Measurements from ENCODE around the gene RBMS3. TPM values are rescaled to one million over a fixed set of nuclear protein-coding genes. Genes with fewer than 3 reads are reported as not detected.

The RBMS3 gene
- total and polyA plus RNA-seq, 7 donors = 0.46 to 61.9 (median 39.9) TPM

DNA sequence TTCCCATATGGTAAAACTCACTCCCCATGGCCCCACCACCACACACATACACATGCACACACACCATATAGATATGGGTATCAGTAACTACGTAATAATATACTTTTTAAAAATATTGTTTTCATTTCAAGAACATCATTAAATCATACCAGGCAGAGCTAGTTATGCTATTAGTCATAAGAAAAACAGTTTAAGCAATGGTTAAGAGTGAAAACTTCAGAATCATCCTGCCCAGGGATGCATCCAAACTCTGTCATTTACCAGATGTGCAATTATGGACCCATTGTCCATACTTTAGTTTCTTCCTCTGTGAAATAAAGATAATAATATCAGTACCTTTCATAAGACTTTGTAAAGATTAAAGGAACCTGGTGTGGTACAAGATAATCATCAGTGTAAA, 608.3 kb downstream of the RBMS3 start:
- Histone ChIP-seq H3K9me3 (no peaks in the 10 kb centered on the region), H3K27me3 (no peaks in the 10 kb centered on the region), H3K36me3 (no peaks in the 10 kb centered on the region), H3K27ac (no peak overlapping the region), H3K4me1 (no peaks in the 10 kb centered on the region), H3K4me3 (no peak overlapping the region)
- intact Hi-C loops (cut with DNase I) = no loop called here
- TF ChIP-seq POLR2AphosphoS5 (IDR thresholded peaks at IDR 0.05) (no peak), EP300 (IDR thresholded peaks at IDR 0.05) (no peak), POLR2A (IDR thresholded peaks at IDR 0.05) (no peak)
- TF ChIP-seq, protein P1, sequence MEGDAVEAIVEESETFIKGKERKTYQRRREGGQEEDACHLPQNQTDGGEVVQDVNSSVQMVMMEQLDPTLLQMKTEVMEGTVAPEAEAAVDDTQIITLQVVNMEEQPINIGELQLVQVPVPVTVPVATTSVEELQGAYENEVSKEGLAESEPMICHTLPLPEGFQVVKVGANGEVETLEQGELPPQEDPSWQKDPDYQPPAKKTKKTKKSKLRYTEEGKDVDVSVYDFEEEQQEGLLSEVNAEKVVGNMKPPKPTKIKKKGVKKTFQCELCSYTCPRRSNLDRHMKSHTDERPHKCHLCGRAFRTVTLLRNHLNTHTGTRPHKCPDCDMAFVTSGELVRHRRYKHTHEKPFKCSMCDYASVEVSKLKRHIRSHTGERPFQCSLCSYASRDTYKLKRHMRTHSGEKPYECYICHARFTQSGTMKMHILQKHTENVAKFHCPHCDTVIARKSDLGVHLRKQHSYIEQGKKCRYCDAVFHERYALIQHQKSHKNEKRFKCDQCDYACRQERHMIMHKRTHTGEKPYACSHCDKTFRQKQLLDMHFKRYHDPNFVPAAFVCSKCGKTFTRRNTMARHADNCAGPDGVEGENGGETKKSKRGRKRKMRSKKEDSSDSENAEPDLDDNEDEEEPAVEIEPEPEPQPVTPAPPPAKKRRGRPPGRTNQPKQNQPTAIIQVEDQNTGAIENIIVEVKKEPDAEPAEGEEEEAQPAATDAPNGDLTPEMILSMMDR (IDR thresholded peaks at IDR 0.05) = no peak
- WGBS, 2 donors = 90 to 93% methylated on average over 1 of the region's 1 CpG
- DNase-seq = no peak

DNA sequence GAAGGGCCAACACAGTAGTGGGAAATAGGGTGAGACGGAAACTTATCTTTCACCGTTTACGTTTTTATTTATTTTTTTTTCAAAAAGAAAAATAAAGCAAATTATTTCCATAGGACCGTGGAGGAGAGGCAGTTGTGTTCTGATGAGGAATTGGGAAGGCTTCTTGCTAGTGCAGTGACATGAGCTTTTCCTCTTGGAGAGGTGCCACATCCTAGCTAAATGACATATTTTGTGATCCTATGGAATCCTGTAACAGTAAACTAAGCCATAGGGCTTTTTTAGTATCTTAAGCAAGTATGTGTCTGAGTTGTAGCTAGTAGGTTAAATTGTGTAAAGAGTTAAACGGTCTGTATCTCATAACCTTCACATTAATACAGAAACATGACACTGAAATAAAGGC, 609.9 kb downstream of the RBMS3 start:
- no peak for DNase-seq
- 83 to 86% methylated on average over 5 of the region's 5 CpGs for WGBS, 2 donors
- H3K4me3 ChIP-seq = no peak overlapping the region
- TF ChIP-seq, protein P1 (IDR thresholded peaks at IDR 0.05) = no peak
- TF ChIP-seq POLR2A (IDR thresholded peaks at IDR 0.05) (no peak), POLR2AphosphoS5 (IDR thresholded peaks at IDR 0.05) (no peak), EP300 (IDR thresholded peaks at IDR 0.05) (no peak)
- no peak overlapping the region for H3K27ac ChIP-seq
- no peaks in the 10 kb centered on the region for H3K4me1 ChIP-seq
- H3K36me3 ChIP-seq = no peaks in the 10 kb centered on the region
- H3K9me3 ChIP-seq = no peaks in the 10 kb centered on the region
- intact Hi-C loops (cut with DNase I) = no loop called here
- H3K27me3 ChIP-seq = no peaks in the 10 kb centered on the region

DNA sequence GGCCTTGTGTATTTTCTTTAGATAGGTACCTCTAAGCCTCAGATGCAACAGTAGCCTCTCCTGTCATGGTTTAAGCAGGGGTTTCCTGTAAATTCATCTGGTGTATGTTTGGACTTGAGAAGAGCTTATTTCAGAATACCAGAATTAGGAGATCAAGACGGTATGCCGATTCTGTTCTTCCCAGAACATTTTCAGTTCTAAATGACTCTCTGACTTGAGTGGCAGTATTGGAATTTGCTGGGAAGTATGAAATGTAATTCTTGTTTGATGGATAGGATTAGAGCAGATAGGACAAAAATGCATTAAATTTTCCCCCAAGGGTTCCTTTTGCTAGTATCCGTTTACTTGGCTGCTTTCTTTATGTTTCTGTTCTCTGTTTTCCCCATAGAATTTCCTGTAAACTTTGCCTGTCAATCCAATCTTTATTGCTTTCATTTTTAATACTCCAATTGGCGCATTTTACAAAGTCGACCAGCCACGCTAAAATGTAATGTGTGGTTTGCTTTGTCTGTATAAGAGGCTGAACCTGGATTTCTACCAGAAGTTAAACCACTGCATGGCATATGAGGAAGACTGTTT, 612.2 kb downstream of the RBMS3 start:
- peaks cover 0 to 8% (median 0%) of the 10 kb centered on the region in 4 donors for H3K4me1 ChIP-seq
- H3K27me3 ChIP-seq = no peaks in the 10 kb centered on the region
- WGBS, 2 donors = 42 to 81% methylated on average over 6 of the region's 6 CpGs
- no peak overlapping the region for H3K27ac ChIP-seq
- intact Hi-C loops (cut with DNase I) = no loop called here
- DNase-seq = no peak
- H3K36me3 ChIP-seq = no peaks in the 10 kb centered on the region
- no peaks in the 10 kb centered on the region for H3K9me3 ChIP-seq
- H3K4me3 ChIP-seq = no peak overlapping the region
- TF ChIP-seq, protein P1 (IDR thresholded peaks at IDR 0.05) = no peak
- no peak for TF ChIP-seq POLR2A (IDR thresholded peaks at IDR 0.05)
- no peak for TF ChIP-seq POLR2AphosphoS5 (IDR thresholded peaks at IDR 0.05)
- TF ChIP-seq EP300 (IDR thresholded peaks at IDR 0.05) = no peak

DNA sequence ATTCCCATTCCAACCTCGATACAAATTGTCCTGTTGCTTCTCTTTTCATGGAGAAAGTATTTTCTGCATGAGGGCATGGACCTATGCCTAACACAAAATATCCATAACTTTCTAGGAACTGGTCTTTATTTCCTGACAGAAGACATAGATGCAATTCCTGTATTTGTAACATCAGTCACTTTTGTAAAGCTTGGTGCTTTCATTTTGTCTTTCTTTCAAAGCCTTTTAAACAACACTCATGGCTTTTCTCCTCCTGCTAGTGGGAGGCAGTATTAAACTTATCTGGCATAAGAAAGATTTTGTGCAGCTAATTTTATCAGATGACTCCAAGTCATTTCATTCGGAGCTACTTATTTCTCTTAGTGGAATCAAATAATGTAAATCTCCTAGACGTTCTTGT, 616.0 kb downstream of the RBMS3 start:
- H3K27me3 ChIP-seq = no peaks in the 10 kb centered on the region
- no peaks in the 10 kb centered on the region for H3K36me3 ChIP-seq
- H3K4me3 ChIP-seq = no peak overlapping the region
- H3K9me3 ChIP-seq = no peaks in the 10 kb centered on the region
- no peak overlapping the region for H3K27ac ChIP-seq
- intact Hi-C loops (cut with DNase I) = no loop called here
- TF ChIP-seq POLR2AphosphoS5 (IDR thresholded peaks at IDR 0.05) = no peak
- DNase-seq = no peak
- 74 to 85% methylated on average over 3 of the region's 3 CpGs for WGBS, 2 donors
- H3K4me1 ChIP-seq = peaks cover 0 to 24% (median 11%) of the 10 kb centered on the region in 4 donors

DNA sequence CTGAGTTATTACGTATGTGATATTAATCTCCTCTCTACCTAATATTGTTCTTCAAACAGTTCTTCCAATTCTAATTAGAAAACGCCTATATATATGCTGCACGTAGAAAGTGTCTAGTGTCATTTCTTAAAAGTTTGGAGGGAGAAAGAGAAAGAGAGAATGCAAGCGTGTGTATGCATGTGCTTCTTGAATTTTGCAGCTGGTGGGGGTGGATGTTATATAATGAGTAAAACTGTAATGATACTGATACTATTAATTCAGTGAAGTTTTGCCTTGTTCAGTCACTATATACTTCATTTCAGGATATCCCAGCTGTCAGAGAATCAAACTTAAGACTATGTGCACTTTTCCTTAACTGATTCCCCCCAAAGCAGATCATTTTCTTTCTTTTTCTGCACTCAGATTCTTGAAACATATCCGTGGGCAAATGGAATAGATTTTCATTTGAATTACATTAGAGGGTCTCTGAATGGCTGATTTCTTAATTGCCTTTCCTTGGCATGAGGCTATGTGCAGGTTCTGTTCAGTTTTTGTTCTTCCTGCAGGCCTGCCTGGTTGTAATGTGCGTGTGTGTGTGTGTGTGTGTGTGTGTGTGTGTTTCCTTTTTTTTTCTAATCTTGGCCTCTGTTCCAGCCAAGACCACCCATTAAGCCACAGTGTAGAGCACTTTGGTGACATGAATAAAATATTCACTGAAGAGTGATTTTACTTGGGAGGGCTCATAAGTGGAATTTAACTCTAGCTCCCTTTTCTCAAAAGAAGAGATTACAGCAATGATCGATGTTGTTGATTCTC, 617.5 kb downstream of the RBMS3 start:
- H3K4me1 ChIP-seq = peaks cover 0 to 24% (median 11%) of the 10 kb centered on the region in 4 donors
- no peak overlapping the region for H3K4me3 ChIP-seq
- 80 to 82% methylated on average over 7 of the region's 7 CpGs for WGBS, 2 donors
- DNase-seq = no peak
- TF ChIP-seq, protein P1 (IDR thresholded peaks at IDR 0.05) = no peak
- no peak for TF ChIP-seq POLR2AphosphoS5 (IDR thresholded peaks at IDR 0.05)
- no peak for TF ChIP-seq POLR2A (IDR thresholded peaks at IDR 0.05)
- H3K9me3 ChIP-seq = no peaks in the 10 kb centered on the region
- H3K27me3 ChIP-seq = no peaks in the 10 kb centered on the region
- intact Hi-C loops (cut with DNase I) = no loop called here
- no peaks in the 10 kb centered on the region for H3K36me3 ChIP-seq
- no peak overlapping the region for H3K27ac ChIP-seq
